Heart left ventricle (tissue), 13 donors: ENCODE measurements around the gene CAMK2D.

Experiments
- CTCF ChIP-seq, 12 donors: fragments of 200-600 bp; sonication (generic) in 4 of 12; IDR thresholded peaks; one replicate each; pipeline versions ENCODE4 v1.5.0 to v1.8.0; 2018 to 2022; ENCODE audit warnings: antibody characterized with exemption in 12 of 12, mild to moderate bottlenecking in 5 of 12
- POLR2A ChIP-seq, 2 donors: fragments of 450-650 bp; IDR thresholded peaks; one replicate each; pipeline ENCODE4 v1.6.1; 2017; ENCODE audit warnings: antibody characterized with exemption in 2 of 2, mild to moderate bottlenecking in 2 of 2, moderate library complexity in 2 of 2
- donor health status: ischemic (EF 13 %, LVEDD 7.1; RV severe dilation, severe dysfunction).
- donor health status: DM: no; HTN: yes; CAD: no.
- donor health status: DM: no; HTN: no; CAD: no.
- donor health status: ischemic (EF 25% LVEDD 6.9; RV normal size, moderate dysfunction).
- donor health status: ischemic (EF 25% LVEDD 5.7; RV mildly dilated, moderate dysfunction).
- donor health status: ischemic (EF 35%, LVEDD 5.7; RV mildly dilated, moderate dysfunction).
- donor health status: nonischemic (EF 11% LVEDD 7.7; RV severe dilation, severe dysfunction).
- donor health status: DM: yes; HTN: yes; CAD: no.
- donor health status: PGD.
- donor health status: ischemic (EF 29% LVEDD 5.4; RV normal size, mild dysfunction).
- donor health status: nonischemic (EF 23%, LVEDD 6.1; RV moderate dilation, normal function).

- TF ChIP-seq CTCF (IDR thresholded peaks at IDR 0.05): no peak
- TF ChIP-seq POLR2A (IDR thresholded peaks at IDR 0.05): no peak
These were observed 167.9 kb downstream of the CAMK2D start for GRCh38 chr4:113593400-113594230.
